Skeletal muscle cell (primary cell): ENCODE data around the gene DPYD.

ENCODE experiments used
- DNase-seq: peaks from one replicate; pipeline ENCODE4 v3.0.0-alpha.2; 2010; ENCODE audit warnings: low read depth
- H3K4me3 ChIP-seq: 2 replicates; pipeline ENCODE4 v1.5.1; 2011; ENCODE audit warnings: low read depth, mild to moderate bottlenecking, control low read depth, low read length, moderate library complexity

DPYD gene

GRCh38 chr1:97803026-97803425, 117.8 kb downstream of the DPYD start:
- H3K4me3 ChIP-seq, result no peak overlapping the region
- DNase-seq, result no peak

- no peak overlapping the region for H3K4me3 ChIP-seq
- DNase-seq, result no peak
Observed at GRCh38 chr1:97802011-97802410, 118.8 kb downstream of the DPYD start.

GRCh38 chr1:97797403-97798183, 123.2 kb downstream of the DPYD start:
- no peak overlapping the region for H3K4me3 ChIP-seq
- DNase-seq, result peak; percentile 59

- no peak overlapping the region for H3K4me3 ChIP-seq
- no peak for DNase-seq
Observed at GRCh38 chr1:97796711-97797110, 124.1 kb downstream of the DPYD start.

GRCh38 chr1:97792655-97793054, 128.2 kb downstream of the DPYD start:
- H3K4me3 ChIP-seq, result no peak overlapping the region
- no peak for DNase-seq

GRCh38 chr1:97791251-97791650, 129.6 kb downstream of the DPYD start:
- DNase-seq, result no peak
- H3K4me3 ChIP-seq, result no peak overlapping the region

GRCh38 chr1:97787231-97787630, 133.6 kb downstream of the DPYD start:
- H3K4me3 ChIP-seq, result no peak overlapping the region
- DNase-seq, result no peak

- DNase-seq, result no peak
- no peak overlapping the region for H3K4me3 ChIP-seq
Observed at GRCh38 chr1:97784661-97785060, 136.2 kb downstream of the DPYD start.

GRCh38 chr1:97783751-97784150, 137.1 kb downstream of the DPYD start:
- no peak overlapping the region for H3K4me3 ChIP-seq
- peak; percentile 4 for DNase-seq

GRCh38 chr1:97781762-97782337, 139.0 kb downstream of the DPYD start:
- no peak for DNase-seq
- H3K4me3 ChIP-seq, result no peak overlapping the region

GRCh38 chr1:97780884-97781283, 139.9 kb downstream of the DPYD start:
- DNase-seq, result no peak
- no peak overlapping the region for H3K4me3 ChIP-seq

- no peak overlapping the region for H3K4me3 ChIP-seq
- no peak for DNase-seq
Observed at GRCh38 chr1:97778718-97779117, 142.1 kb downstream of the DPYD start.

- DNase-seq, result no peak
- H3K4me3 ChIP-seq, result no peak overlapping the region
Observed at GRCh38 chr1:97770376-97770775, 150.5 kb downstream of the DPYD start.

- H3K4me3 ChIP-seq, result no peak overlapping the region
- no peak for DNase-seq
Observed at GRCh38 chr1:97767381-97767780, 153.5 kb downstream of the DPYD start.

- no peak overlapping the region for H3K4me3 ChIP-seq
- DNase-seq, result no peak
Observed at GRCh38 chr1:97764991-97765390, 155.8 kb downstream of the DPYD start.

GRCh38 chr1:97761637-97762036, 159.2 kb downstream of the DPYD start:
- no peak for DNase-seq
- no peak overlapping the region for H3K4me3 ChIP-seq

- no peak overlapping the region for H3K4me3 ChIP-seq
- DNase-seq, result no peak
Observed at GRCh38 chr1:97759078-97759477, 161.8 kb downstream of the DPYD start.

- no peak for DNase-seq
- H3K4me3 ChIP-seq, result no peak overlapping the region
Observed at GRCh38 chr1:97758541-97759057, 162.2 kb downstream of the DPYD start.

GRCh38 chr1:97745912-97746311, 174.9 kb downstream of the DPYD start:
- no peak overlapping the region for H3K4me3 ChIP-seq
- peak; percentile 5 for DNase-seq

GRCh38 chr1:97744977-97745376, 175.9 kb downstream of the DPYD start:
- DNase-seq, result no peak
- no peak overlapping the region for H3K4me3 ChIP-seq

- H3K4me3 ChIP-seq, result no peak overlapping the region
- DNase-seq, result no peak
Observed at GRCh38 chr1:97743129-97743528, 177.7 kb downstream of the DPYD start.
